Ishikawa (cell line): ENCODE results near the gene TRIM9.

ENCODE experiments used
- CEBPB ChIP-seq: IDR thresholded peaks from 2 replicates; pipeline ENCODE4 v1.6.1; 2012
- EGR1 ChIP-seq: IDR thresholded peaks from 2 replicates; pipeline ENCODE4 v1.6.1; 2012
- EP300 ChIP-seq: IDR thresholded peaks from 2 replicates; pipeline ENCODE4 v1.6.1; 2012; ENCODE audit warnings: borderline replicate concordance
- FOXM1 ChIP-seq: IDR thresholded peaks from 2 replicates; pipeline ENCODE4 v1.6.1; 2012; ENCODE audit warnings: low read depth, borderline replicate concordance
- RAD21 ChIP-seq: IDR thresholded peaks from 2 replicates; pipeline ENCODE4 v1.6.1; 2012; ENCODE audit warnings: low read depth
- TAF1 ChIP-seq: IDR thresholded peaks from 2 replicates; pipeline ENCODE4 v1.6.1; 2012; ENCODE audit warnings: low read depth, mild to moderate bottlenecking
- TCF12 ChIP-seq: IDR thresholded peaks from 2 replicates; pipeline ENCODE4 v1.6.1; 2012; ENCODE audit warnings: low read depth
- TEAD4 ChIP-seq: IDR thresholded peaks from 2 replicates; pipeline ENCODE4 v1.6.1; 2012
- YY1 ChIP-seq: IDR thresholded peaks from 2 replicates; pipeline ENCODE4 v1.6.1; 2012; ENCODE audit warnings: low read depth
- ZBTB7A ChIP-seq: IDR thresholded peaks from 2 replicates; pipeline ENCODE4 v1.6.1; 2012; ENCODE audit warnings: low read depth
- TF ChIP-seq, protein P1 (sequence below): IDR thresholded peaks from 2 replicates; pipeline ENCODE4 v1.6.1; 2012; ENCODE audit warnings: low read depth, mild to moderate bottlenecking
- TF ChIP-seq, protein P2 (sequence below): IDR thresholded peaks from 2 replicates; pipeline ENCODE4 v1.6.1; 2012
- TF ChIP-seq, protein P3 (sequence below): IDR thresholded peaks from 2 replicates; pipeline ENCODE4 v1.6.1; 2012

DNA sequence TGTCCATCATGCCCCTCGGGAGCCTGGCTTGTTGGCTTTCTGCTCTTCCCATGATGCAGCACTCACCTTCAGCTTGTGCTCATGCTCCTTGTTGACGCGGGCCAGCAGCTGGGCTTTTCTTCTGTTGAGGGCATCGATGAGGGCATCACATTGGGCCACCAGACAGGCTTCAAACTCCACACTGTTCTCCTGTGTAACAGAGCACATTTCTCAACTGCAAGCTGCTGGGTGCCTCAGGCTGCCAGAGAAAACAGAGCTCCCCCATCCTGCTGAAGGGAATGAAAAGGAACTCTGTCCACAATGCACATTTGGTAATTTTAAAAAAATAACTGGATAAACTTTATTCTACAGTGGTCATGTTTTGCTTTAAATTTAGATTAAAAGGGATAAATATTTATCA lies 72.1 kb downstream of the TRIM9 start:
- TF ChIP-seq RAD21 (no peak), YY1 (no peak), TEAD4 (no peak), TAF1 (no peak), FOXM1 (no peak), EP300 (no peak), ZBTB7A (no peak), TCF12 (no peak), EGR1 (no peak), CEBPB (no peak)
- TF ChIP-seq, protein P1, sequence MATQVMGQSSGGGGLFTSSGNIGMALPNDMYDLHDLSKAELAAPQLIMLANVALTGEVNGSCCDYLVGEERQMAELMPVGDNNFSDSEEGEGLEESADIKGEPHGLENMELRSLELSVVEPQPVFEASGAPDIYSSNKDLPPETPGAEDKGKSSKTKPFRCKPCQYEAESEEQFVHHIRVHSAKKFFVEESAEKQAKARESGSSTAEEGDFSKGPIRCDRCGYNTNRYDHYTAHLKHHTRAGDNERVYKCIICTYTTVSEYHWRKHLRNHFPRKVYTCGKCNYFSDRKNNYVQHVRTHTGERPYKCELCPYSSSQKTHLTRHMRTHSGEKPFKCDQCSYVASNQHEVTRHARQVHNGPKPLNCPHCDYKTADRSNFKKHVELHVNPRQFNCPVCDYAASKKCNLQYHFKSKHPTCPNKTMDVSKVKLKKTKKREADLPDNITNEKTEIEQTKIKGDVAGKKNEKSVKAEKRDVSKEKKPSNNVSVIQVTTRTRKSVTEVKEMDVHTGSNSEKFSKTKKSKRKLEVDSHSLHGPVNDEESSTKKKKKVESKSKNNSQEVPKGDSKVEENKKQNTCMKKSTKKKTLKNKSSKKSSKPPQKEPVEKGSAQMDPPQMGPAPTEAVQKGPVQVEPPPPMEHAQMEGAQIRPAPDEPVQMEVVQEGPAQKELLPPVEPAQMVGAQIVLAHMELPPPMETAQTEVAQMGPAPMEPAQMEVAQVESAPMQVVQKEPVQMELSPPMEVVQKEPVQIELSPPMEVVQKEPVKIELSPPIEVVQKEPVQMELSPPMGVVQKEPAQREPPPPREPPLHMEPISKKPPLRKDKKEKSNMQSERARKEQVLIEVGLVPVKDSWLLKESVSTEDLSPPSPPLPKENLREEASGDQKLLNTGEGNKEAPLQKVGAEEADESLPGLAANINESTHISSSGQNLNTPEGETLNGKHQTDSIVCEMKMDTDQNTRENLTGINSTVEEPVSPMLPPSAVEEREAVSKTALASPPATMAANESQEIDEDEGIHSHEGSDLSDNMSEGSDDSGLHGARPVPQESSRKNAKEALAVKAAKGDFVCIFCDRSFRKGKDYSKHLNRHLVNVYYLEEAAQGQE: no peak
- TF ChIP-seq, protein P2, sequence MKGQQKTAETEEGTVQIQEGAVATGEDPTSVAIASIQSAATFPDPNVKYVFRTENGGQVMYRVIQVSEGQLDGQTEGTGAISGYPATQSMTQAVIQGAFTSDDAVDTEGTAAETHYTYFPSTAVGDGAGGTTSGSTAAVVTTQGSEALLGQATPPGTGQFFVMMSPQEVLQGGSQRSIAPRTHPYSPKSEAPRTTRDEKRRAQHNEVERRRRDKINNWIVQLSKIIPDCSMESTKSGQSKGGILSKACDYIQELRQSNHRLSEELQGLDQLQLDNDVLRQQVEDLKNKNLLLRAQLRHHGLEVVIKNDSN: no peak
- TF ChIP-seq, protein P3, sequence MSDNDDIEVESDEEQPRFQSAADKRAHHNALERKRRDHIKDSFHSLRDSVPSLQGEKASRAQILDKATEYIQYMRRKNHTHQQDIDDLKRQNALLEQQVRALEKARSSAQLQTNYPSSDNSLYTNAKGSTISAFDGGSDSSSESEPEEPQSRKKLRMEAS: no peak
